ENCODE measurements around the gene DDX5. TPM values are rescaled to one million over a fixed set of nuclear protein-coding genes. Genes with fewer than 3 reads are reported as not detected.

The DDX5 gene
- total RNA-seq, 4 donors from 2014 or later, result 471 to 820 (median 648) TPM

DNA sequence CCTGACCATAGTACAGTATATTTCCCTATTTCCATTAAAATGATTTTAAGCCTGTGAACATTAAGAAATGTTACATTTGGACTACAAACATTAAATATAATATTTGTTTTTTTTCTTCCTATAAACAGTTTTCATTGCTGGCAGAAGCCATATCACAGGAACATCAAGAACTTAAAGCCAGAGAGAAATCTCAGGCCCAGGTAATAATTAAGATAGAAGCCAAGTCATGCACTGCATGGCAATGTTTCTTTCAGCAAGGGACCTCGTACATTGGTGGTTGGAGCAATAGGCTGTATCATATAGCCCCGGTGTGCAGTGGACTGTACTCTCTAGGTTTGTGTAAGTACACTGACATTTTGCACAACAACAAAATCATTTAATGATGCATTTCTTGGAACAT, 30.8 kb upstream of the DDX5 start:
- no peak for DNase-seq (ENCODE audit: low spot score in 2 of 2)
- 82 to 84% methylated on average over 2 of the region's 2 CpGs for WGBS, 2 donors
- H3K36me3 ChIP-seq, result peaks cover 2 to 98% (median 21%) of the 10 kb centered on the region in 3 donors
- no peaks in the 10 kb centered on the region for H3K27me3 ChIP-seq
- TF ChIP-seq, protein P1, sequence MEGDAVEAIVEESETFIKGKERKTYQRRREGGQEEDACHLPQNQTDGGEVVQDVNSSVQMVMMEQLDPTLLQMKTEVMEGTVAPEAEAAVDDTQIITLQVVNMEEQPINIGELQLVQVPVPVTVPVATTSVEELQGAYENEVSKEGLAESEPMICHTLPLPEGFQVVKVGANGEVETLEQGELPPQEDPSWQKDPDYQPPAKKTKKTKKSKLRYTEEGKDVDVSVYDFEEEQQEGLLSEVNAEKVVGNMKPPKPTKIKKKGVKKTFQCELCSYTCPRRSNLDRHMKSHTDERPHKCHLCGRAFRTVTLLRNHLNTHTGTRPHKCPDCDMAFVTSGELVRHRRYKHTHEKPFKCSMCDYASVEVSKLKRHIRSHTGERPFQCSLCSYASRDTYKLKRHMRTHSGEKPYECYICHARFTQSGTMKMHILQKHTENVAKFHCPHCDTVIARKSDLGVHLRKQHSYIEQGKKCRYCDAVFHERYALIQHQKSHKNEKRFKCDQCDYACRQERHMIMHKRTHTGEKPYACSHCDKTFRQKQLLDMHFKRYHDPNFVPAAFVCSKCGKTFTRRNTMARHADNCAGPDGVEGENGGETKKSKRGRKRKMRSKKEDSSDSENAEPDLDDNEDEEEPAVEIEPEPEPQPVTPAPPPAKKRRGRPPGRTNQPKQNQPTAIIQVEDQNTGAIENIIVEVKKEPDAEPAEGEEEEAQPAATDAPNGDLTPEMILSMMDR (IDR thresholded peaks at IDR 0.05), result no peak
- no peak for TF ChIP-seq EP300 (IDR thresholded peaks at IDR 0.05)
- no peak for TF ChIP-seq POLR2A (IDR thresholded peaks at IDR 0.05)
- H3K9me3 ChIP-seq, result no peaks in the 10 kb centered on the region
- H3K4me3 ChIP-seq, result no peak overlapping the region
- H3K4me1 ChIP-seq, result no peaks in the 10 kb centered on the region
- no peak overlapping the region for H3K27ac ChIP-seq

DNA sequence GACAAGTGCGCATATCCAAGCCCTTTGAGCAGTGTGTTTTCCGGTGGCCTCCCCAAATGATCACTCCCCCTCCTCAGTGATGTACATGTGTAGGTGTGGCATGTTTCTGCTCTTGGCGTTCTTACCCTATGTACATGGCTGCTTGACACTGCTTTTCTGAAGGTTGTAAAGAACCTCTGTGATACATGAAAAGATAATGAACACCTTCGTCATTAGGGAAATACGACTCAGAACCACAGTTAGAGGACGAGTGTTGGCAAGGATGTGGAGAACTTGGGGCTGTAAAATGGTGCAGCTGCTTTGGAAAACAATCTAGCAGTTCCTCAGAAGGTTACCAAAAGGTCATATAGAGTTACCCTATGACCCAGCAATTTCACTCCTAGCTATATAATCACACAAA, 29.3 kb upstream of the DDX5 start:
- TF ChIP-seq, protein P1 (IDR thresholded peaks at IDR 0.05), result no peak
- TF ChIP-seq POLR2A (IDR thresholded peaks at IDR 0.05) (no peak), EP300 (IDR thresholded peaks at IDR 0.05) (no peak)
- no peak overlapping the region for H3K4me3 ChIP-seq
- H3K4me1 ChIP-seq, result no peaks in the 10 kb centered on the region
- 54 to 66% methylated on average over 6 of the region's 6 CpGs for WGBS, 2 donors
- no peaks in the 10 kb centered on the region for H3K27me3 ChIP-seq
- DNase-seq (ENCODE audit: low spot score in 2 of 2), result no peak
- peak overlapping the region in 1 of 4 donors; percentile 41 for H3K27ac ChIP-seq
- peaks cover 2 to 100% (median 23%) of the 10 kb centered on the region in 3 donors for H3K36me3 ChIP-seq
- no peaks in the 10 kb centered on the region for H3K9me3 ChIP-seq

DNA sequence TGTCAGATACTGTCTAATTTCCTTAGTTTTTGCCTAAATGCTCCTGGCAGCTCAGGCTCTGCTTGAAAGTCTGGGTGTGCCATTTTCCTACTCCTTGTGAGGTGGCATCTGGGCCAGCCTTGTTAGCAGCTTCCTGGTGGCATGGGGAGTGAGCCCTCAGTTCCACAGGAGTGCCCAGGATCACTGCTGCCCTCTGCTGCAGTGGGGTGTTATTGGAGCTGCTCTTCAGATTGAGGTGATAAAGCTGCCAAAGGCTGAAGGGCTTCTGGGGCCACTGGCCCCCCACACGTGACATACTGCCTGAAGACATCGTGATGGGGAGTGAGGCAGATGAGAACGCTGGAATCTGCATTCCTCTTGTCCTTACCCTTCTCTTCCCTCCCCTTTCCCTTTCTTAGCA, 28.1 kb upstream of the DDX5 start:
- DNase-seq (ENCODE audit: low spot score in 2 of 2), result no peak
- 69 to 78% methylated on average over 3 of the region's 3 CpGs for WGBS, 2 donors
- no peaks in the 10 kb centered on the region for H3K27me3 ChIP-seq
- H3K9me3 ChIP-seq, result no peaks in the 10 kb centered on the region
- no peak overlapping the region for H3K4me3 ChIP-seq
- no peak overlapping the region for H3K27ac ChIP-seq
- no peaks in the 10 kb centered on the region for H3K4me1 ChIP-seq
- TF ChIP-seq POLR2A (IDR thresholded peaks at IDR 0.05), result no peak
- peaks cover 2 to 100% (median 31%) of the 10 kb centered on the region in 3 donors for H3K36me3 ChIP-seq

DNA sequence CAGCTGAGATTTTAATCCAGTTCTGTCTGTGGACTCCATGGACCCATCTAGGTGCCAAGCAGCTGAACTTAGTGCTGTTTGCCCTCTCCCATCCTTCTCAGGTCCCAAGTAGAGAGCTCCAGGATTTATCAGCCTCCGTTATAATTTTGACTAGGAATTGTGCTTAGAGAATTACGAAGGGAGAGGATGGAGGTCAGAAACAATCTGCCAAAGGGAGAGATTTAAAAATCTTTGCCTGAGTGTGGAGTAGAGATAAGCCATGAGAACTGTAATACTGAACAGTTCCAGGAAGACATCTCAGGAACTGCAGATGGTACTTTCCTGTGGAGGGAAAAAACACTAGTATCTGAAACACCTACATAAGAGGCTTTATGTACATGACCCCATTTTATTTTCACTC, 27.7 kb upstream of the DDX5 start:
- Histone ChIP-seq H3K36me3 (peaks cover 2 to 100% (median 35%) of the 10 kb centered on the region in 3 donors), H3K27ac (no peak overlapping the region), H3K4me1 (no peaks in the 10 kb centered on the region), H3K4me3 (no peak overlapping the region), H3K27me3 (no peaks in the 10 kb centered on the region), H3K9me3 (no peaks in the 10 kb centered on the region)
- DNase-seq (ENCODE audit: low spot score in 2 of 2), result no peak
- WGBS, 2 donors, result 81 to 95% methylated on average over 2 of the region's 2 CpGs
- no peak for TF ChIP-seq POLR2A (IDR thresholded peaks at IDR 0.05)
- TF ChIP-seq, protein P1 (IDR thresholded peaks at IDR 0.05), result no peak
- TF ChIP-seq EP300 (IDR thresholded peaks at IDR 0.05), result no peak

DNA sequence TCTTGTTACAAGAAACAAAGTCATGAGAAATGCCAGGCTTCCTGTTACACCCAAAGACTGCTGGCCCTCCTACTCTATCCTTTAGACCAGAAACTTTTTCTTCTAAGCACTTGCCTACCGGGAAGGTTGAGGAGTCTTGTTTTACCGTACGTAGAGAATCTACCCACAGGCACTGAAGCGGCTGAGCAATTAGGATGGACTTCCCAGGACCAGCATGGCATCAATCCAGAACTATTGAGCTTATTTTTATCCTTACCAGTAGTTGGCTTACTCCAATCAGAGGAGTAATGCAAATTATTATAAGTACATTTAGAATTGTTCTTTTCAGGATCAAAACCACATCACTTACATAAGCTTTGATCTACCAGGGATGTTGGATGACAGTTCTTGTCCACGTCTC, 26.3 kb upstream of the DDX5 start:
- 89 to 93% methylated on average over 5 of the region's 5 CpGs for WGBS, 2 donors
- TF ChIP-seq EP300 (IDR thresholded peaks at IDR 0.05), result no peak
- TF ChIP-seq POLR2A (IDR thresholded peaks at IDR 0.05), result no peak
- TF ChIP-seq, protein P1 (IDR thresholded peaks at IDR 0.05), result no peak
- no peaks in the 10 kb centered on the region for H3K4me1 ChIP-seq
- H3K27me3 ChIP-seq, result no peaks in the 10 kb centered on the region
- H3K36me3 ChIP-seq, result peaks cover 2 to 100% (median 38%) of the 10 kb centered on the region in 3 donors
- no peaks in the 10 kb centered on the region for H3K9me3 ChIP-seq
- DNase-seq (ENCODE audit: low spot score in 2 of 2), result no peak
- no peak overlapping the region for H3K4me3 ChIP-seq
- H3K27ac ChIP-seq, result peak overlapping the region in 1 of 4 donors; percentile 25

DNA sequence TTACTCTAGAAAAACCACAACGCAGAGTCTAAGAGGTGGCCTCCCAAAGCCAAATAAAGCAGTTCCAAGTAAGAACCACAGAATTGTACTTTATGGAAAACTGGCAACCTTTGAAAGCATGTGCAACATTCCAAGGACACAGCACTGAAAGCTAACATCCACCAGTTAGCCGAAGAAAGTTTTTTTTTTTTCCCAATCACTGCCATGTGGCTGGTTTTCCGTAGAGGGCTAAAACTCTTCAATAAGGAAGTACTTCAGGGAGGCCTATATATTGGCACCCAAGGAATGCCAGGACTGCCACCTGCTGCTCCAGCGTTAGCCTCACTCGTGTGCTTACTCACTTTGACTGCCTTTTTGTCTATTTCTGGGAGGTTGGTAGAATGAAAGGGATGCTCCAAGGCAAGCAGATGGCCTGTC, 25.9 kb upstream of the DDX5 start:
- H3K36me3 ChIP-seq, result peaks cover 2 to 100% (median 34%) of the 10 kb centered on the region in 3 donors
- H3K4me3 ChIP-seq, result no peak overlapping the region
- H3K4me1 ChIP-seq, result no peaks in the 10 kb centered on the region
- H3K27me3 ChIP-seq, result no peaks in the 10 kb centered on the region
- peak overlapping the region in 1 of 4 donors; percentile 25 for H3K27ac ChIP-seq
- TF ChIP-seq POLR2A (IDR thresholded peaks at IDR 0.05) (no peak), EP300 (IDR thresholded peaks at IDR 0.05) (no peak)
- TF ChIP-seq, protein P1 (IDR thresholded peaks at IDR 0.05), result no peak
- 70 to 80% methylated on average over 5 of the region's 5 CpGs for WGBS, 2 donors
- H3K9me3 ChIP-seq, result no peaks in the 10 kb centered on the region
- DNase-seq (ENCODE audit: low spot score in 2 of 2), result no peak

Data from tibial nerve (tissue), 4 donors.